ENCODE data around the gene NEXN.
"Not testable (repeated sequence)": the region's sequence is repeated elsewhere in the genome, so short reads cannot be mapped to it uniquely, and the experiment has no call there.

DNA sequence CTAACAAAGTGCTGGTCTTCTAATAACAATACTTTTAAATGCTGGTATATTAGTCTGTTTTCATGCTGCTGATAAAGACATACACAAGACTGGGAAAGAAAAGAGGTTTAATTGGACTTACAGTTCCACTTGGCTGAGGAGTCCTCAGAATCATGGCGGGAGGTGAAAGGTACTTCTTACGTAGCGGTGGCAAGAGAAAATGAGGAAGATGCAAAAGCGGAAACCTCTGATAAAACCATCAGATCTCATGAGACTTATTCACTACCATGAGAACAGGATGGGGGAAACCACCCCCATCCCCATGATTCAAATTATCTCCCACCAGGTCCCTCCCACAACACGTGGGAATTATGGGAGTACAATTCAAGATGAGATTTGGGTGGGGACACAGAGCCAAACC, 30.5 kb downstream of the NEXN start:
- TF ChIP-seq, protein P1, sequence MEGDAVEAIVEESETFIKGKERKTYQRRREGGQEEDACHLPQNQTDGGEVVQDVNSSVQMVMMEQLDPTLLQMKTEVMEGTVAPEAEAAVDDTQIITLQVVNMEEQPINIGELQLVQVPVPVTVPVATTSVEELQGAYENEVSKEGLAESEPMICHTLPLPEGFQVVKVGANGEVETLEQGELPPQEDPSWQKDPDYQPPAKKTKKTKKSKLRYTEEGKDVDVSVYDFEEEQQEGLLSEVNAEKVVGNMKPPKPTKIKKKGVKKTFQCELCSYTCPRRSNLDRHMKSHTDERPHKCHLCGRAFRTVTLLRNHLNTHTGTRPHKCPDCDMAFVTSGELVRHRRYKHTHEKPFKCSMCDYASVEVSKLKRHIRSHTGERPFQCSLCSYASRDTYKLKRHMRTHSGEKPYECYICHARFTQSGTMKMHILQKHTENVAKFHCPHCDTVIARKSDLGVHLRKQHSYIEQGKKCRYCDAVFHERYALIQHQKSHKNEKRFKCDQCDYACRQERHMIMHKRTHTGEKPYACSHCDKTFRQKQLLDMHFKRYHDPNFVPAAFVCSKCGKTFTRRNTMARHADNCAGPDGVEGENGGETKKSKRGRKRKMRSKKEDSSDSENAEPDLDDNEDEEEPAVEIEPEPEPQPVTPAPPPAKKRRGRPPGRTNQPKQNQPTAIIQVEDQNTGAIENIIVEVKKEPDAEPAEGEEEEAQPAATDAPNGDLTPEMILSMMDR (conservative IDR thresholded peaks at IDR 0.05 in 1 of 2, IDR thresholded peaks at IDR 0.05 in 1 of 2; ENCODE audit: extremely low read depth in 1 of 2, insufficient read depth in 1 of 2, low read depth in 1 of 2, low read length in 2 of 2) = not testable (repeated sequence)
- TF ChIP-seq EZH2 (IDR thresholded peaks at IDR 0.05; ENCODE audit: borderline replicate concordance, low read length) = not testable (repeated sequence)

Data from mammary epithelial cell (primary cell).